Fibroblast of the aortic adventitia (primary cell): ENCODE data around the gene GARIN3. TPM values are rescaled to one million over a fixed set of nuclear protein-coding genes. Genes with fewer than 3 reads are reported as not detected.
"Not testable (repeated sequence)": the region's sequence is repeated elsewhere in the genome, so short reads cannot be mapped to it uniquely, and the experiment has no call there.

Experiments used
- DNase-seq: peaks from one replicate; pipeline ENCODE4 v3.0.0-alpha.2; 2010; ENCODE audit warnings: low read depth
- H3K4me3 ChIP-seq: 2 replicates; pipeline ENCODE4 v1.5.1; 2011; ENCODE audit warnings: low read depth, mild to moderate bottlenecking, control low read depth, low read length, moderate library complexity
- total RNA-seq: library from RNA; depleted of rRNA; stranded (reverse); fragments of >200 nt; gene quantifications from 2 replicates; pipeline ENCODE4 v1.2.3, GENCODE V29; 2012; ENCODE audit warnings: low replicate concordance
- TF ChIP-seq, protein P1 (sequence below): IDR thresholded peaks from 2 replicates; pipeline ENCODE4 v1.5.1; 2011; ENCODE audit warnings: mild to moderate bottlenecking, low read length, control low read depth, inconsistent platforms; ENCODE audit not compliant: insufficient read depth

Gene GARIN3
- total RNA-seq, 1 donor: not detected

DNA sequence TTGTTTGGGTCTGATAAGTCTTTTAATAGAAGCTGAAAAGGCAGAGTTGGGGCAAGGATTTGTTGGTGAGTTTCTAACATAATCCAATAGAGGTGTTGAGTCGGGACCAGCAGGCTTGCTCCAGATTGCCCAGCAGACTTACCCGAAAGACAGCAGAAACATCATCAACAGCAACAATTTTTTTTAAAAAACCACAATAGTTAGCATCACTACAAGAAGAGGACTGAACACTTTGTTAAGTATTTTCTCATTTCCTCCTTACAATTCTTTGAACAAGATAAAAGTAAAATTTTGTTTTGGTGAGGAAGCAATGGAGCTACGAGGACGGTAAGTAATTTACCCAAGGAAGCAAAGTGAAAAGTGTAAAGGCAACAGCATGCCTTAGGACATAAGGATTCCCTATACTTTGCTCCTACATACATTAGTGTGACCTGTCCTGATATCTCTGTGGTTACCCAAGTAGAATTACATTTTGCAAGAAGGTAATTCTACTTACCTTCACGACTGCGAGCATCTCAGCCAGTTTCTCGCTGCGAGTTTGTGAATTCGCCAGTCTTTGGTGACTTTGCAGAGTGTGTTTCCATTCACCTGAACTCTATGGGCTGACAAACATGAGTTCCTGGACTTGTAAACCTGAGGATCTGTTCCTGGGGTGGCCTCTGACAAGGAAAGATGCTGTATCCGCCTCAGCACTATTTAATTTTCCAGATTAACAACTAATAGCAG is 27.8 kb upstream of the GARIN3 start:
- TF ChIP-seq, protein P1, sequence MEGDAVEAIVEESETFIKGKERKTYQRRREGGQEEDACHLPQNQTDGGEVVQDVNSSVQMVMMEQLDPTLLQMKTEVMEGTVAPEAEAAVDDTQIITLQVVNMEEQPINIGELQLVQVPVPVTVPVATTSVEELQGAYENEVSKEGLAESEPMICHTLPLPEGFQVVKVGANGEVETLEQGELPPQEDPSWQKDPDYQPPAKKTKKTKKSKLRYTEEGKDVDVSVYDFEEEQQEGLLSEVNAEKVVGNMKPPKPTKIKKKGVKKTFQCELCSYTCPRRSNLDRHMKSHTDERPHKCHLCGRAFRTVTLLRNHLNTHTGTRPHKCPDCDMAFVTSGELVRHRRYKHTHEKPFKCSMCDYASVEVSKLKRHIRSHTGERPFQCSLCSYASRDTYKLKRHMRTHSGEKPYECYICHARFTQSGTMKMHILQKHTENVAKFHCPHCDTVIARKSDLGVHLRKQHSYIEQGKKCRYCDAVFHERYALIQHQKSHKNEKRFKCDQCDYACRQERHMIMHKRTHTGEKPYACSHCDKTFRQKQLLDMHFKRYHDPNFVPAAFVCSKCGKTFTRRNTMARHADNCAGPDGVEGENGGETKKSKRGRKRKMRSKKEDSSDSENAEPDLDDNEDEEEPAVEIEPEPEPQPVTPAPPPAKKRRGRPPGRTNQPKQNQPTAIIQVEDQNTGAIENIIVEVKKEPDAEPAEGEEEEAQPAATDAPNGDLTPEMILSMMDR: no peak
- no peak overlapping the region for H3K4me3 ChIP-seq
- no peak for DNase-seq

DNA sequence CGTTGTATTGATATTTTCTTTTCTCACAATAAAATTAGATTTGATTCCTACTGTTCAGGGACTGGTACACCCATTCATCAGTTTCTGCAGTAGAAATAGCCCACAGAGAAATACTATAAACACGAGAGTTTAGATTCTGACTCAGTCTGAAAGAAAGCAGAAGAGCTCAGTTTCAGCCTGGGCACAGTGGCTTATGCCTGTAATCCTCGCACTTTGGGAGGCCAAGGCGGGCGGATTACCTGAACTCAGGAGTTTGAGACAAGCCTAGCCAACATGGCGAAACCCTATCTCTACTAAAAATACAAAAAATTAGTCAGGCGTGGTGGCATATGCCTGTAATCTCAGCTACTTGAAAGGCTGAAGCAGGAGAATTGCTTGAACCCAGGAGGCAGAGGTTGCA is 23.2 kb upstream of the GARIN3 start:
- DNase-seq: no peak
- H3K4me3 ChIP-seq: no peak overlapping the region
- TF ChIP-seq, protein P1: no peak

DNA sequence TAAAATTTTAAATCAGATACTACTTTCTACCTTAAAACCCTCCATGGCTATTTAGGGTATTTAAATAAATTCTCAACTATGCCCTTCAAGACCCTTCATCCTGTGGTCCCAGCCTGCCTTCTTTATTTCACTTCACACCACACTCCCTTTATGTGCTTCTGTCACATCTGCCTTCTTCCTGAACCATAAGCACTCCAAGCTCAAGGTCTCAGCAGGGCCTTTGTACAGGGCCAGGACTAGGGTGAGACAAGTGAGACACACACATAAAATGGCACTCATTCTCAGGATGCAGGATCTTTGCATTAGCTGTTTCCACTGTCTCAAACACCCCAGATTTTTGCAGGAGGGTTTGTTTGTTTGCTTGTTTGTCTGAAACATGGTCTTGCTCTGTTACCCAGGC is 22.2 kb upstream of the GARIN3 start:
- no peak for DNase-seq
- H3K4me3 ChIP-seq: no peak overlapping the region
- TF ChIP-seq, protein P1: no peak

DNA sequence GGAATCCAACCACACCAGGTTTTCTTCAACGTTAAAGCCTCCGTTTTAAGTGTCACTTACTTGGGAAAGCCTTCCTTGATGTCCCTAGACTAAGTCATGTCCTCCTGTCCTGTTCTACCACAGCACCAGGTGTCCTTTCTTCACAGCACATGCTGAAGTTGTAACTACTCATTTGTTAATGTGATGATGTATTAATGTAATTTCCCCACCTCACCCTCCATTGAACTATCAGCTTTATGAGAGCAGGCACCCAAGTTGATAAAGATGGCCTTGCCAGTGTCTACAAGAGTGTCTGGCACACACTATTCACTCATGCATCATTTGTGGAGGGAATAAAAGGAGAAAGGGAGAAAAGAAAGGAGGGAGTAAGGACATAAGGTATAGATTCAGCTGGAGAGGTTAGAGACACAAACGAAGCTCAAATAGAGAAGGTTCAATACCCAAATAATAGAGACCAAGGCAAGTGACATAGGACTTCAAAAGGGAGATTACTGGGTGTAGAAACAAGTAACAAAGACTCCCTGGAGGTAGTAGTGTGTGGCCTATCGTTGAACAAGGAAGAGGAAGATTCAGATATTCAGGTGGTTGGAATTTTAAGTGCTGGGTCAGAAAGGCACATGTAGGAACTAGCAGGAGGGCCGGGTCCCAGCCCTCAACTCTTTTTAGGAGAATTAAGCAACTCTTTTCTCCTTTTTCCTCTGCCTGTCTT is 21.1 kb upstream of the GARIN3 start:
- TF ChIP-seq, protein P1: no peak
- no peak for DNase-seq

DNA sequence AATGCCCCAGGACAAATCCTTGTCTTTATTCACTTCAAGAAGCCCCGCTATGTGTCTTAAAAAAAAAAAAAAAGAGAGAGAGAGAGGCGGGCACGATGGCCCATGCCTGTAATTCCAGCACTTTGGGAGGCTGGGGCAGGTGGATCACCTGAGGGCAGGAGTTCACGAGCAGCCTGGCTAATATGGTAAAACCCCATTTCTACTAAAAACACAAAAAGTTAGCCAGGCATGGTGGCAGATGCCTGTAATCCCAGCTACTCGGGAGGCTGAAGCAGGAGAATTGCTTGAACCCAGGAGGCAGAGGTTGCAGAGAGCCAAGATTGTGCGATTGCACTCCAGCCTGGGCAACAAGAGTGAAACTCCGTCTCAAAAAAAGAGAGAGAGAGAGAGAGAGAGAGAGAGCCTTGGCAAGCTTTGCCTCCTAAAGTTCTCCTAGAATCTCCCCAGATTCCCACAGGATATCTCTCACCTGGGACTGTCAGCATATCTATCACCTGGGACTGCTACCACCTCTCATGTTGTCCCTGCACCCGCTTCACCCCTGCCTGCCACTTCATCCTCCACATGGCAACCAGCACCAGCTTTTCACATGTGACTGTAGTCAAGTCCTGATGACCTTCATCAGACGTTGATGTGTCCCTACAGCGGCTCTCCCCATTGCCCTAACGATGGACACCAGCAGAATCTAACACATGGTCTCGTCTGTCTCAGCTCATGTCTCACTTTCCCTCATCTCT is 20.4 kb upstream of the GARIN3 start:
- DNase-seq: no peak
- H3K4me3 ChIP-seq: no peak overlapping the region
- TF ChIP-seq, protein P1: no peak

More for the DNA sequence above, 21.1 kb upstream of the GARIN3 start:
- H3K4me3 ChIP-seq: no peak overlapping the region

DNA sequence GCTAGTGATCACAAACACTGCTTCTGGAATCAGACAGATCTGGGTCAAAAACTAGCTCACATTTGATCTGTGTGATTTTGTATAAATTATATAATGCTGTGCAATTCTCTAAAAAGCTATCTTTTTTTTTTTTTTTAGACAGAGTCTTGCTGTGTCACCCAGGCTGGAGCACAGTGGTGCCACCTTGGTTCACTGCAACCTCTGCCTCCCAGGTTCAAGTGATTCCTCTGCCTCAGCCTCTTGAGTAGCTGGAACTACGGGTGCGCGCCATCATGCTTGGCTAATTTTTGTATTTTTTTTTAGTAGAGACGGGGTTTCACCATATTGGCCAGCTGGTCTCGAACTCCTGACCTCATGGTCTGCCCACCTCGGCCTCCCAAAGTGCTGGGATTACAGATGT is 19.1 kb upstream of the GARIN3 start:
- H3K4me3 ChIP-seq, DNase-seq: not testable (repeated sequence)

DNA sequence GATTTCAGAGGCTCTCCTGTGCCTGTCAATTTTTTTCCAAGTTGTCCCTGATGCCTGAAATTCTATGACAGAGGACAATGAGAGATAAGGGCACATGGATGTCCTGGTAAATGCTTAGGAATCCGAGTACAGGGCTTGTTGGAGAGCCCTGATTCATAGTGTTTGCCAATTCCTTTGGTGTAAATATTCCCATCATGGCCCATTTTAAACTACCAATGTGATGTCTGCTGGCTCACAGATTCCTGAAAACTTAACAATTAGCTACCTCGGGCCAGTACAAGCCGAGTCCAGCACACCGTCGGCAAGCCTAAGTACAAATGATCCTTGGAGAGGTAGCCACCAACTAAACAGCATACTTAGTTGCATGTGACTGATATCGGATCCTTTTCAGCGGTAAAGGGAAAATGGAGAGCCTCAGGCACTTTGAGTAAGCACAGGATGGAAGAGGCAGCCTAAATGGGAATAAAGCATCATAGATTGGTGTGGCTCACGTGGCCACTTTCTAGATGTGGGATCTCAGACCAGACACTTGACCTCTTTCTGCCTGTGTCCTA is 18.1 kb upstream of the GARIN3 start:
- H3K4me3 ChIP-seq: no peak overlapping the region
- TF ChIP-seq, protein P1: no peak
- no peak for DNase-seq
